ENCODE data around the gene ZDHHC21. TPM values are rescaled to one million over a fixed set of nuclear protein-coding genes. Genes with fewer than 3 reads are reported as not detected.
A peak's percentile ranks its signal among the peaks of the same experiment; 100 is the strongest.

The ZDHHC21 gene, protein sequence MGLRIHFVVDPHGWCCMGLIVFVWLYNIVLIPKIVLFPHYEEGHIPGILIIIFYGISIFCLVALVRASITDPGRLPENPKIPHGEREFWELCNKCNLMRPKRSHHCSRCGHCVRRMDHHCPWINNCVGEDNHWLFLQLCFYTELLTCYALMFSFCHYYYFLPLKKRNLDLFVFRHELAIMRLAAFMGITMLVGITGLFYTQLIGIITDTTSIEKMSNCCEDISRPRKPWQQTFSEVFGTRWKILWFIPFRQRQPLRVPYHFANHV
- polyA plus RNA-seq (2012; ENCODE audit: insufficient read length, low read depth): 0.65 TPM

DNA sequence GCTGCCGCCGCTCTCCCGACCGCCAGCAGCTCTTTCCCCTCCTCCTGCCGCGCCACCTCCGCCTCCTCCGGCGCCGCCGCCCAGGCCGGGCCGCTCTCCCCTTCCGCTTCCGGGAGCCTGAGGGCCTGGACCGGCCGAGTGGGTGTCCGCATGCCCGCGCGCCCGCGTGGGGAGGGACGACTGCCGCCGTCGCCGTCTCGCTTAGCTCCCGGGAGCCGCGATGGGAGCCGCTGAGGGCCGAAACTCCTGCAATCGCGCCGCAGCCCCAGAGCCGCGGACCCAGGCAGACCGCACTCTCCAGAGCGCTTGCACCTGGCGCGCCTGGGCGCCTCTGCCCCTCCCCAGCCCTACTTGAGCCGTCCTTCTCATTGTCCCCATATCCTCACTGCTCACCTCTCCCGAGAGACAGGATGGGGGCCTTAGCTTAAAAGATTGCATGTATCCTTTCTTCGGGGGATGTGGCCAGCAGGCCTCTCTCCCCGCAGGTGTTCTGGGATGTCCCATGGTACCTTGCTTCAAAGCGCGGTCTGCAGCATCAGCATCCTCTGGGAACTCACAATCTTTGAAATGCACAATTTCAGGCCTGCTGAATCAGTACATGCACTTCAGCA is at the start of gene ZDHHC21:
Gene ZDHHC21, minus strand, starts transcription at position 182 of the 611 bp plus-strand sequence. CDS start 19,092 bp downstream, outside the sequence.
- TF ChIP-seq SIN3A (IDR thresholded peaks at IDR 0.05; ENCODE audit: borderline replicate concordance, insufficient read depth, low read length) (no peak), POLR2AphosphoS5 (IDR thresholded peaks at IDR 0.05; ENCODE audit: low read depth, low read length) (0 out of 2 replicates have a peak, but pooled peaks have one; percentile 41), FOXP2 (optimal IDR thresholded peaks at IDR 0.05; ENCODE audit: borderline replicate concordance, extremely low read depth, extremely low read length, insufficient read depth) (peak; percentile 41), TAF1 (IDR thresholded peaks at IDR 0.05; ENCODE audit: borderline replicate concordance, insufficient read depth, low read length) (peak; percentile 43; the same call in 1 of the 2 replicates)

DNA sequence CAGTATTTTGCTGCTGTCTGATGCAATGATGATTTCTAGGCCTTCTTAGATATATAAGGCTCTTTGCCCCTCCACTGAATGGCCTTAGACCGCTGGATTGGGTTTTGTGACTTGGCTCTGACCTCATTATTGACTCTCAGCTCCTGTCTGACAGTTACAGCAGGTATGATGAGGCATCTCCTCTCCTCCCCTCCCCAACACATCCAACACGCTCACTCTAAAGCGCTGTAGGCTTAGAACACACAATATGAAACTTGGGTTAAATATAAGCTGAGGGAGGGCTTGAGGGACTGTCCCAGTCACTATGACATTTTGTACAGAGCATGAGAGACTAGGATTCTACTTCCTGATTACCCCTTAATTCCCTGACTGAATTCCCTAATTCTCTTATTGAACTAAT is 48.1 kb upstream of the ZDHHC21 start:
- TF ChIP-seq TAF1 (IDR thresholded peaks at IDR 0.05; ENCODE audit: borderline replicate concordance, insufficient read depth, low read length) (no peak), FOXP2 (optimal IDR thresholded peaks at IDR 0.05; ENCODE audit: borderline replicate concordance, extremely low read depth, extremely low read length, insufficient read depth) (no peak), POLR2AphosphoS5 (IDR thresholded peaks at IDR 0.05; ENCODE audit: low read depth, low read length) (no peak), SIN3A (IDR thresholded peaks at IDR 0.05; ENCODE audit: borderline replicate concordance, insufficient read depth, low read length) (no peak)
- TF ChIP-seq, protein P1, sequence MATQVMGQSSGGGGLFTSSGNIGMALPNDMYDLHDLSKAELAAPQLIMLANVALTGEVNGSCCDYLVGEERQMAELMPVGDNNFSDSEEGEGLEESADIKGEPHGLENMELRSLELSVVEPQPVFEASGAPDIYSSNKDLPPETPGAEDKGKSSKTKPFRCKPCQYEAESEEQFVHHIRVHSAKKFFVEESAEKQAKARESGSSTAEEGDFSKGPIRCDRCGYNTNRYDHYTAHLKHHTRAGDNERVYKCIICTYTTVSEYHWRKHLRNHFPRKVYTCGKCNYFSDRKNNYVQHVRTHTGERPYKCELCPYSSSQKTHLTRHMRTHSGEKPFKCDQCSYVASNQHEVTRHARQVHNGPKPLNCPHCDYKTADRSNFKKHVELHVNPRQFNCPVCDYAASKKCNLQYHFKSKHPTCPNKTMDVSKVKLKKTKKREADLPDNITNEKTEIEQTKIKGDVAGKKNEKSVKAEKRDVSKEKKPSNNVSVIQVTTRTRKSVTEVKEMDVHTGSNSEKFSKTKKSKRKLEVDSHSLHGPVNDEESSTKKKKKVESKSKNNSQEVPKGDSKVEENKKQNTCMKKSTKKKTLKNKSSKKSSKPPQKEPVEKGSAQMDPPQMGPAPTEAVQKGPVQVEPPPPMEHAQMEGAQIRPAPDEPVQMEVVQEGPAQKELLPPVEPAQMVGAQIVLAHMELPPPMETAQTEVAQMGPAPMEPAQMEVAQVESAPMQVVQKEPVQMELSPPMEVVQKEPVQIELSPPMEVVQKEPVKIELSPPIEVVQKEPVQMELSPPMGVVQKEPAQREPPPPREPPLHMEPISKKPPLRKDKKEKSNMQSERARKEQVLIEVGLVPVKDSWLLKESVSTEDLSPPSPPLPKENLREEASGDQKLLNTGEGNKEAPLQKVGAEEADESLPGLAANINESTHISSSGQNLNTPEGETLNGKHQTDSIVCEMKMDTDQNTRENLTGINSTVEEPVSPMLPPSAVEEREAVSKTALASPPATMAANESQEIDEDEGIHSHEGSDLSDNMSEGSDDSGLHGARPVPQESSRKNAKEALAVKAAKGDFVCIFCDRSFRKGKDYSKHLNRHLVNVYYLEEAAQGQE (IDR thresholded peaks at IDR 0.05; ENCODE audit: insufficient read depth in 1 of 2, low read depth in 2 of 2, low read length in 2 of 2): no peak

- TF ChIP-seq TAF1 (IDR thresholded peaks at IDR 0.05; ENCODE audit: borderline replicate concordance, insufficient read depth, low read length) (no peak), POLR2AphosphoS5 (IDR thresholded peaks at IDR 0.05; ENCODE audit: low read depth, low read length) (no peak), SIN3A (IDR thresholded peaks at IDR 0.05; ENCODE audit: borderline replicate concordance, insufficient read depth, low read length) (no peak), FOXP2 (optimal IDR thresholded peaks at IDR 0.05; ENCODE audit: borderline replicate concordance, extremely low read depth, extremely low read length, insufficient read depth) (no peak)
- TF ChIP-seq, protein P1 (IDR thresholded peaks at IDR 0.05; ENCODE audit: insufficient read depth in 1 of 2, low read depth in 2 of 2, low read length in 2 of 2): no peak
These were observed 39.9 kb upstream of the ZDHHC21 start for GRCh38 chr9:14733133-14733532.

DNA sequence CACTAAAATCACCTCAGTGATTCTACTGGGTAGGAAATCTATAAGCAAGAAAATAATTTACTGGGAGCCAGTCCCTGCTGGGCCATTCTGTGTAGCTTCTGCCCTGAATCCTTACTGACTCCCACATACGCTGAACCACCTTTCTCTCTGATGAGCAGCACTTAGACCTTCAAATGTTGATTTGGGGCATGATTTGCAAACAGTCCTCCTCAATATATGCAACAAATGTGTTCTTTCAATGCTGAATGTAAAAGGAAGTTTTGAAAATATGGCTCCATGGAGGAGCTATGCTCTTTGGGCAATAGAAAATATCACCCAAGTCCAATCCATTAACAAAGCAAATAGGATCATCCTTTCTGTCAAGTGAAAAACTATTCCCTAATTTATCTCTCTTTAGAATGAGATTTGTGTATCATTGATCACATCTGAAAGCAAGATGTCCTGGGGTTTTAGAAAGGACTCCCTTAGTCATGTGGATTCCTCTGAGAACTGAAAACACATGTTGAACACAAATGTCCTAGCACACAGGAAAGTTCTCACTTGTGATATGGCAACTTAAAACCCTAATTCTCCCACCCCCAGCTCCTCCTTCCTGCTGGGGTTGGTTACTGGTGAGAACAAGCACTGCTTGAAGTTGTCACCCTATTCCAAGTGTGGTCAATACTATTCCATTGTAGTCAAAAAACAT is 38.2 kb upstream of the ZDHHC21 start:
- TF ChIP-seq, protein P1 (IDR thresholded peaks at IDR 0.05; ENCODE audit: insufficient read depth in 1 of 2, low read depth in 2 of 2, low read length in 2 of 2): no peak
- TF ChIP-seq POLR2AphosphoS5 (IDR thresholded peaks at IDR 0.05; ENCODE audit: low read depth, low read length): no peak
- TF ChIP-seq SIN3A (IDR thresholded peaks at IDR 0.05; ENCODE audit: borderline replicate concordance, insufficient read depth, low read length): no peak

- TF ChIP-seq POLR2AphosphoS5 (IDR thresholded peaks at IDR 0.05; ENCODE audit: low read depth, low read length) (no peak), FOXP2 (optimal IDR thresholded peaks at IDR 0.05; ENCODE audit: borderline replicate concordance, extremely low read depth, extremely low read length, insufficient read depth) (no peak), TAF1 (IDR thresholded peaks at IDR 0.05; ENCODE audit: borderline replicate concordance, insufficient read depth, low read length) (no peak), SIN3A (IDR thresholded peaks at IDR 0.05; ENCODE audit: borderline replicate concordance, insufficient read depth, low read length) (no peak)
- TF ChIP-seq, protein P1 (IDR thresholded peaks at IDR 0.05; ENCODE audit: insufficient read depth in 1 of 2, low read depth in 2 of 2, low read length in 2 of 2): no peak
These were observed 37.2 kb upstream of the ZDHHC21 start for GRCh38 chr9:14730461-14730898.

Data from PFSK-1 (cell line).